ENCODE measurements around the gene LRP1B.
"Not testable (repeated sequence)": the region's sequence is repeated elsewhere in the genome, so short reads cannot be mapped to it uniquely, and the experiment has no call there.

The LRP1B gene

GRCh38 chr2:141035846-141036420 is 1094.9 kb downstream of the LRP1B start:
- no peak for DNase-seq (ENCODE audit: low read depth, low spot score)

- DNase-seq (ENCODE audit: low read depth, low spot score): no peak
These were observed 1101.3 kb downstream of the LRP1B start for GRCh38 chr2:141029428-141030078.

- no peak for DNase-seq (ENCODE audit: low read depth, low spot score)
These were observed 1103.6 kb downstream of the LRP1B start for GRCh38 chr2:141027221-141027620.

GRCh38 chr2:141021611-141022010 is 1109.2 kb downstream of the LRP1B start:
- no peak for DNase-seq (ENCODE audit: low read depth, low spot score)

- no peak for DNase-seq (ENCODE audit: low read depth, low spot score)
These were observed 1109.7 kb downstream of the LRP1B start for GRCh38 chr2:141021109-141021508.

GRCh38 chr2:141020346-141020745 is 1110.5 kb downstream of the LRP1B start:
- DNase-seq (ENCODE audit: low read depth, low spot score): no peak

- no peak for DNase-seq (ENCODE audit: low read depth, low spot score)
These were observed 1115.3 kb downstream of the LRP1B start for GRCh38 chr2:141015341-141016047.

- no peak for DNase-seq (ENCODE audit: low read depth, low spot score)
These were observed 1126.7 kb downstream of the LRP1B start for GRCh38 chr2:141003967-141004657.

GRCh38 chr2:141001750-141002149 is 1129.1 kb downstream of the LRP1B start:
- no peak for DNase-seq (ENCODE audit: low read depth, low spot score)

- no peak for DNase-seq (ENCODE audit: low read depth, low spot score)
These were observed 1132.2 kb downstream of the LRP1B start for GRCh38 chr2:140998577-140998976.

GRCh38 chr2:140998017-140998416 is 1132.8 kb downstream of the LRP1B start:
- DNase-seq (ENCODE audit: low read depth, low spot score): no peak

GRCh38 chr2:140994856-140995255 is 1136.0 kb downstream of the LRP1B start:
- DNase-seq (ENCODE audit: low read depth, low spot score): no peak

- no peak for DNase-seq (ENCODE audit: low read depth, low spot score)
These were observed 1140.4 kb downstream of the LRP1B start for GRCh38 chr2:140990416-140990815.

GRCh38 chr2:140988597-140988996 is 1142.2 kb downstream of the LRP1B start:
- DNase-seq (ENCODE audit: low read depth, low spot score): no peak

- no peak for DNase-seq (ENCODE audit: low read depth, low spot score)
These were observed 1144.4 kb downstream of the LRP1B start for GRCh38 chr2:140986456-140986855.

GRCh38 chr2:140975237-140975636 is 1155.6 kb downstream of the LRP1B start:
- DNase-seq (ENCODE audit: low read depth, low spot score): no peak

GRCh38 chr2:140972724-140973123 is 1158.1 kb downstream of the LRP1B start:
- no peak for DNase-seq (ENCODE audit: low read depth, low spot score)

GRCh38 chr2:140964324-140964723 is 1166.5 kb downstream of the LRP1B start:
- not testable (repeated sequence) for DNase-seq (ENCODE audit: low read depth, low spot score)

GRCh38 chr2:140949932-140950331 is 1180.9 kb downstream of the LRP1B start:
- no peak for DNase-seq (ENCODE audit: low read depth, low spot score)

- DNase-seq (ENCODE audit: low read depth, low spot score): no peak
These were observed 1183.6 kb downstream of the LRP1B start for GRCh38 chr2:140947236-140947635.

GRCh38 chr2:140943867-140944266 is 1186.9 kb downstream of the LRP1B start:
- no peak for DNase-seq (ENCODE audit: low read depth, low spot score)

GRCh38 chr2:140942284-140942683 is 1188.5 kb downstream of the LRP1B start:
- no peak for DNase-seq (ENCODE audit: low read depth, low spot score)
